Measurements from ENCODE around the gene VASP. TPM values are rescaled to one million over a fixed set of nuclear protein-coding genes. Genes with fewer than 3 reads are reported as not detected.
A peak's percentile ranks its signal among the peaks of the same experiment; 100 is the strongest.

VASP gene
- total and polyA plus RNA-seq, 9 donors: 37.4 to 59.4 (median 52.9) TPM

DNA sequence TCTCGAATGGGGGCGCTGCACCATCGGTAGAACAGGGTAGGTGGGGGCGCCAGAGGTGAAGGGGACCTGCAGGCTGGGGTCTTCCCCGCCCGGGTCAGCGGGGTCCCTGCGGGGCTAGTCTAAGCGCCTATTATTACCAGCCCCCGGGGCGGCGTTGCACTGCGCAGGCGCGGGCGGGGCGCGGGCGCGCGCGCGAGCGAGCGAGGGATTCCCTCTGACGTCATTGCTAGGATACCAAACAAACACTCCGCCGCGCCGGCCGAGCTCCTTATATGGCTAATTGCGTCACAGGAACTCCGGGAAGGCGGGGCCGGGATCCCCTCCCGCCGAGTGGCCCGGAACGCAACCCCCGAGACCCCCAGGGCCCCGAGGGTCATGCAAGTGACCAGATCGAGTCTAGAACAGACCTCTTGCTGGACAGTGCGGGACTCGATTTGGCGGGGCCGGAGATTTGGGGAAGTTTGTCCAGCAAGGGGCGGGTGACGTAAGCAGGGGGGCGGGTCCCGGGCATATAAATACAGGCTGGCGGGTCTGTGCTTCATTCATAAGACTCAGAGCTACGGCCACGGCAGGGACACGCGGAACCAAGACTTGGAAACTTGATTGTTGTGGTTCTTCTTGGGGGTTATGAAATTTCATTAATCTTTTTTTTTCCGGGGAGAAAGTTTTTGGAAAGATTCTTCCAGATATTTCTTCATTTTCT is 39.7 kb upstream of the VASP start, which contains the start of gene FOSB:
TSS of gene FOSB (plus strand) at position 541 of the 703 bp plus-strand sequence. CDS start 591 bp downstream, outside the sequence.
- Histone ChIP-seq H3K36me3 (ENCODE audit: control insufficient read depth, insufficient read depth, low read length) (peaks cover 10% of the 10 kb centered on the region), H3K27ac (ENCODE audit: low read length) (peak within 1 kb of the TSS; percentile 97), H3K4me1 (ENCODE audit: control insufficient read depth, insufficient read depth, low read length) (peaks cover 37% of the 10 kb centered on the region), H3K9me3 (replicated peaks; ENCODE audit: control insufficient read depth, low read depth, low read length) (no peaks in the 10 kb centered on the region), H3K4me3 (ENCODE audit: low read length) (peak within 1 kb of the TSS; percentile 99), H3K27me3 (ENCODE audit: control insufficient read depth, insufficient read depth, low read length) (peaks cover 38% of the 10 kb centered on the region)
- peak; percentile 98 for DNase-seq
- under 1% methylated on average over 46 of the region's 56 CpGs for WGBS (ENCODE audit: insufficient coverage)

DNA sequence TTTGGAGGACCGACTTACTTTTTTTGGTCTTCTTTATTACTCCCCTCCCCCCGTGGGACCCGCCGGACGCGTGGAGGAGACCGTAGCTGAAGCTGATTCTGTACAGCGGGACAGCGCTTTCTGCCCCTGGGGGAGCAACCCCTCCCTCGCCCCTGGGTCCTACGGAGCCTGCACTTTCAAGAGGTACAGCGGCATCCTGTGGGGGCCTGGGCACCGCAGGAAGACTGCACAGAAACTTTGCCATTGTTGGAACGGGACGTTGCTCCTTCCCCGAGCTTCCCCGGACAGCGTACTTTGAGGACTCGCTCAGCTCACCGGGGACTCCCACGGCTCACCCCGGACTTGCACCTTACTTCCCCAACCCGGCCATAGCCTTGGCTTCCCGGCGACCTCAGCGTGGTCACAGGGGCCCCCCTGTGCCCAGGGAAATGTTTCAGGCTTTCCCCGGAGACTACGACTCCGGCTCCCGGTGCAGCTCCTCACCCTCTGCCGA is 39.1 kb upstream of the VASP start:
- peaks cover 41% of the 10 kb centered on the region for H3K4me1 ChIP-seq (ENCODE audit: control insufficient read depth, insufficient read depth, low read length)
- DNase-seq: no peak
- H3K27me3 ChIP-seq (ENCODE audit: control insufficient read depth, insufficient read depth, low read length): peaks cover 43% of the 10 kb centered on the region
- H3K4me3 ChIP-seq (ENCODE audit: low read length): peak overlapping the region; percentile 99
- no peaks in the 10 kb centered on the region for H3K9me3 ChIP-seq (replicated peaks; ENCODE audit: control insufficient read depth, low read depth, low read length)
- H3K36me3 ChIP-seq (ENCODE audit: control insufficient read depth, insufficient read depth, low read length): peaks cover 14% of the 10 kb centered on the region
- peak overlapping the region; percentile 97 for H3K27ac ChIP-seq (ENCODE audit: low read length)
- 0% methylated on average over 30 of the region's 31 CpGs for WGBS (ENCODE audit: insufficient coverage)

DNA sequence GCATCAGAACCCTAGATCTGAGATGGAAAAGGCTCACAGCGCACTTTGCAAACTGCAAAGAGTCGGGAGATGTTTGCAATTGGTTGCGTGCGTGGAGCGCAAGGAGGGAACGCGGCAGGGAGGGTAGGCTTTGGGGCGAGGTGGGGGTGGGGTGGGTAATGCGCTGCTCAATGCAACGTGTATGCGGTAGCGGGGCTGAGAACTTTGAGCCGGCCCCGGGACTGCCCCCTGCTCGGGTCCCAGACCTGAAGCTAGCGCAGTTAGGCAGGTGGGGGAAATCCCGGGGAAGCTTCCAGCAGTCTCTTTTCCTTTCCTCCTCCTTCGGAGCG is 38.5 kb upstream of the VASP start:
- WGBS (ENCODE audit: insufficient coverage): 0% methylated on average over 13 of the region's 19 CpGs
- no peaks in the 10 kb centered on the region for H3K9me3 ChIP-seq (replicated peaks; ENCODE audit: control insufficient read depth, low read depth, low read length)
- peaks cover 14% of the 10 kb centered on the region for H3K36me3 ChIP-seq (ENCODE audit: control insufficient read depth, insufficient read depth, low read length)
- H3K27ac ChIP-seq (ENCODE audit: low read length): peak overlapping the region; percentile 97
- no peak for DNase-seq
- peak overlapping the region; percentile 99 for H3K4me3 ChIP-seq (ENCODE audit: low read length)
- peaks cover 41% of the 10 kb centered on the region for H3K4me1 ChIP-seq (ENCODE audit: control insufficient read depth, insufficient read depth, low read length)
- peaks cover 48% of the 10 kb centered on the region for H3K27me3 ChIP-seq (ENCODE audit: control insufficient read depth, insufficient read depth, low read length)

DNA sequence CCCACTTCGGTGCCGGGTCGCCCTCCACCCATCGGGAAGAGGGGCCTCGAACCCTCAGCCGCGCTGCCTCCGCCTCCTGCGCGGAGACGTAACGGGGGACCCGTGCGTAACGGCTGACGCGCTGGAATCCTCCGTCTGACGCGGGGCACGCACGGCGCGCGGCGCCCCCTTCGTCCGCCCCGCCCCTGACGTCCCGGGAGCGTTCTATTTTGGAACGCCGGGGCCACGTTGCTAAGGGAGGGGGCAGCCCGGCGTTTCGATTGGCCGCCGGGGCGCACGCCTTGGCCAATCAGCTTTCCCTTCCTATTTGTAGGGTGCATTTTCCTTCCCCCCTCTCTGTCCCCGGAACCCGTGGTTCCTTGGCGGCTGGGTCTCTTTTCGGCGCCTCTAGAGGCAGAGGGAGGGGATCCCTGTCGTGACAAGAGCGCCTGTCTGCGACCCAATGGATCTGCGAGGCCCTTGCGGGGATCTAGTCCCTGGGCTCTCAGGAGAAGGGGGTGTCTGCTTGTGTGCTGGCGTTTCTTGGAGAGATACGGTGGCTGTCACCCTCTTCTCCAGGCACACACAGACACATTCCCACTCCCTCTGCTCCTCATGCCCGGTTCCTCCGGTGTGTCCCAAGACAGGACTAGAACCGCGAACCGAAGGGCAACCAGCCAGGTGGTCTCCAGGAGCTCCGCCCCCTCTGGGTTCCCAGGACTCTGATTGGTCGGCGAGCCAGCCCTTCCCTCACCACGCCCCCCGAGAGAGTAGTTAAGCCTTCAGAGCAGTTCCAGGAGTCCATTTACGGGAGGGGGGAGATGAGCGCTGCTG is 37.9 kb upstream of the VASP start:
- peaks cover 43% of the 10 kb centered on the region for H3K4me1 ChIP-seq (ENCODE audit: control insufficient read depth, insufficient read depth, low read length)
- no peaks in the 10 kb centered on the region for H3K9me3 ChIP-seq (replicated peaks; ENCODE audit: control insufficient read depth, low read depth, low read length)
- H3K4me3 ChIP-seq (ENCODE audit: low read length): peak overlapping the region; percentile 99
- WGBS (ENCODE audit: insufficient coverage): under 1% methylated on average over 26 of the region's 66 CpGs
- H3K27ac ChIP-seq (ENCODE audit: low read length): peak overlapping the region; percentile 97
- peaks cover 54% of the 10 kb centered on the region for H3K27me3 ChIP-seq (ENCODE audit: control insufficient read depth, insufficient read depth, low read length)
- H3K36me3 ChIP-seq (ENCODE audit: control insufficient read depth, insufficient read depth, low read length): peaks cover 14% of the 10 kb centered on the region
- DNase-seq: peak; percentile 97

DNA sequence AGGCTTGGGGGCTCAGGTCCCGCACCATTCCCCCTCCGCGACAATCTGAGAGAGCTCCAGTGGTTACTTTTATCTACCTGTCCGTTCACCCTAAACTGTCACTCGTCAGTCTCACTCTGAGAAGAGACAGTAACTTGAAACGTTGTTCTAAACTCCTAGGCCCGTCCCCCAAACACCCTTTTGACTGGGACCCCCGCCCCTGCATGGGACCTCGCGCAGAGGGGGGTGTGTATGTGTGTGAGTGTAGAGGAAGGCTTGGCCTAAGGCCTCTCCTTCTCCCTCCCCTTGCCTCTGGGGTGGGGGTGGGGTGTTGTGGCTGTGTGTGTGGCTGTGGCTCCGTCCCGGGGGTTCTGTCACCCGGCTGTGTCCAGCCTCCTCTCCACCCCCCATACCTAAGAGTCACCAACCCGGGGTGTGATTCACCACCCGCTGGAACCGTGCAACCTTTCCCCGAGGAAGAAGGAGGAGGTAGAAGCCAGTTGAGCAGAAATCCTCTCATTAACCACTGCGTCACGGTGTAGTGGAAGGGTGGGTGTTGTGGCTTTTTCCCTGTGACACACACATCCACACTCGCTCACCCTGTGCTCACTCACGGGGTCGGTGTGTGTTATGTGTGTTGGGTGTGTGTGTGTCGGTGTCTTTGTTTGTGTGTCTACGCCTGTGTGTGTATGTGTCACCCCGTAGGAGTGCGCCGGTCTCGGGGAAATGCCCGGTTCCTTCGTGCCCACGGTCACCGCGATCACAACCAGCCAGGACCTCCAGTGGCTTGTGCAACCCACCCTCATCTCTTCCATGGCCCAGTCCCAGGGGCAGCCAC is 37.1 kb upstream of the VASP start:
- peak overlapping the region; percentile 99 for H3K4me3 ChIP-seq (ENCODE audit: low read length)
- peaks cover 50% of the 10 kb centered on the region for H3K4me1 ChIP-seq (ENCODE audit: control insufficient read depth, insufficient read depth, low read length)
- 77% methylated on average over 10 of the region's 33 CpGs for WGBS (ENCODE audit: insufficient coverage)
- peak overlapping the region; percentile 97 for H3K27ac ChIP-seq (ENCODE audit: low read length)
- H3K27me3 ChIP-seq (ENCODE audit: control insufficient read depth, insufficient read depth, low read length): peaks cover 58% of the 10 kb centered on the region
- DNase-seq: peak; percentile 72
- peaks cover 14% of the 10 kb centered on the region for H3K36me3 ChIP-seq (ENCODE audit: control insufficient read depth, insufficient read depth, low read length)
- H3K9me3 ChIP-seq (replicated peaks; ENCODE audit: control insufficient read depth, low read depth, low read length): no peaks in the 10 kb centered on the region

DNA sequence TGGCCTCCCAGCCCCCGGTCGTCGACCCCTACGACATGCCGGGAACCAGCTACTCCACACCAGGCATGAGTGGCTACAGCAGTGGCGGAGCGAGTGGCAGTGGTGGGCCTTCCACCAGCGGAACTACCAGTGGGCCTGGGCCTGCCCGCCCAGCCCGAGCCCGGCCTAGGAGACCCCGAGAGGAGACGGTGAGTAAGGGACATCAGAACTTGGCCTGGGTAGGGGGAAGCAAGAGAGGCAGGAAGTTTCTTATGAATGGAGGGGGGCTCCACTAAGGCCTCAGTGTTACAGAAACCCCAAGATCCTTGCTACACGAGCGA is 36.6 kb upstream of the VASP start:
- Histone ChIP-seq H3K36me3 (ENCODE audit: control insufficient read depth, insufficient read depth, low read length) (peaks cover 14% of the 10 kb centered on the region), H3K9me3 (replicated peaks; ENCODE audit: control insufficient read depth, low read depth, low read length) (no peaks in the 10 kb centered on the region), H3K27ac (ENCODE audit: low read length) (no peak overlapping the region), H3K27me3 (ENCODE audit: control insufficient read depth, insufficient read depth, low read length) (peaks cover 62% of the 10 kb centered on the region), H3K4me3 (ENCODE audit: low read length) (peak overlapping the region; percentile 99), H3K4me1 (ENCODE audit: control insufficient read depth, insufficient read depth, low read length) (peaks cover 50% of the 10 kb centered on the region)
- WGBS (ENCODE audit: insufficient coverage): 91% methylated on average over 13 of the region's 15 CpGs
- DNase-seq: no peak

DNA sequence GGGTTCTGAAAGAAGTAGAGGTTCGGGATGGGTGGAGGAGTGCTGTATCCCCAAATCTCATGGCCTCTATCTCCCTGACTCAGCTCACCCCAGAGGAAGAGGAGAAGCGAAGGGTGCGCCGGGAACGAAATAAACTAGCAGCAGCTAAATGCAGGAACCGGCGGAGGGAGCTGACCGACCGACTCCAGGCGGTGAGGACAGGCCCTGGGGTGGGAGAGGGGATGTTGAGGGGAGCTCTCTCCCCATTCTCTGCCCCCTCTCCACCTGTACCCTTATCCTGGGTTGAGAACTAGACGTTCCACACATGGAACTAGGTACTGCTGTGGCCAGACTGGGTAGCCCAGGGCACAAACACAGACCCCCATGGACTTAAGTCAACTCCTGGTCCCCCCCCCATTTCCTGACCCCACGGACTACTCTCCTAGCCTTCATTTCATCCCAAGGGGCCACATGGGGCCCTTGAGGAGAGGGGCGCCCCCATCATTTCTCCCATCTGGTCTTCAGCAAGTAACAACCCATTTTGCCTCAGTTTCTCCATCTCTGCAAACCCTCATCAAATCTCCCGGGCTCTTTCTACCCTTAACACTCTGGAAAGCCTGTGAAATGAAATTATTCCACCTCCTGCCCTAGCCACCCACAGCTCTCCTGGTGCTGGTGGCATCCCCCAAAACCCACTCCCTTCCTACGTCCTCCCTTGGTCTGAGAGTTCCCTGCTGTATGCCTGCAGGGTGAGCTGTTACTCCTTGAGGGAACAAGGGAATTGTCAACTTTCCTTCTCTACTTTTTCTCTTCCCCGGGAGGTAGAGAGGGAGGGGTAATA is 36.0 kb upstream of the VASP start:
- WGBS (ENCODE audit: insufficient coverage): 52% methylated on average over 3 of the region's 16 CpGs

DNA sequence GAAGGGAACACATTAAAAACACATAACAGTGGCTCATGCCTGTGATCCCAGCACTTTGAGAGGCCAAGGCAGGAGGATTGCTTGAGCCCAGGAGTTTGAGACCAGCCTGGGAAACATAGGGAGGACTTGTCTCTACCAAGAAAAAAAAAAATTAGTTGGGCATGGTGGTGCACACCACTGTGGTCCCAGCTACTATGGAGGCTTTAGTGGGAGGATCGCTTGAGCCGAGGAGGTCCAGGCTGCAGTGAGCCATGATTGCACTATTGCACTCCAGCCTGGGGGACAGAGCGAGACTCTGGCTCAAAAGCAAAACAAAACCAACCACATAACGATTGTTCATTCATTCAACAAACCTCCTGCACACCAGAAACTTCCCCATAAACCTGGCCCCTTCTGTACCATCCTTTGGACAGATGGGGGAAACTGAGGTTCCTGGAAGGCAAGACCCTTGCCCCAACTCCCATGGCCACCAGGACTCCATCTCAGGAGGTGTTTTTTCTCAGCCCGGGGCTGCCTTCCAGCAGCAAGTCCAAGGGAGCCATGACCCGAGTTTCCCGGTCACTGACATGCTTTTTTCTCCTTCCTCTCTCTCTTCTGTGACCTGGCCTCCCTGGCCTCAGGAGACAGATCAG is 35.2 kb upstream of the VASP start:
- no peak overlapping the region for H3K4me3 ChIP-seq (ENCODE audit: low read length)
- peaks cover 14% of the 10 kb centered on the region for H3K36me3 ChIP-seq (ENCODE audit: control insufficient read depth, insufficient read depth, low read length)
- no peak for DNase-seq
- WGBS (ENCODE audit: insufficient coverage): 70% methylated on average over 2 of the region's 7 CpGs
- H3K27me3 ChIP-seq (ENCODE audit: control insufficient read depth, insufficient read depth, low read length): peaks cover 70% of the 10 kb centered on the region
- peaks cover 49% of the 10 kb centered on the region for H3K4me1 ChIP-seq (ENCODE audit: control insufficient read depth, insufficient read depth, low read length)
- no peaks in the 10 kb centered on the region for H3K9me3 ChIP-seq (replicated peaks; ENCODE audit: control insufficient read depth, low read depth, low read length)
- H3K27ac ChIP-seq (ENCODE audit: low read length): no peak overlapping the region

More for the DNA sequence above, 36.0 kb upstream of the VASP start:
- Histone ChIP-seq H3K4me3 (ENCODE audit: low read length) (peak overlapping the region; percentile 99), H3K4me1 (ENCODE audit: control insufficient read depth, insufficient read depth, low read length) (peaks cover 50% of the 10 kb centered on the region), H3K27me3 (ENCODE audit: control insufficient read depth, insufficient read depth, low read length) (peaks cover 66% of the 10 kb centered on the region), H3K9me3 (replicated peaks; ENCODE audit: control insufficient read depth, low read depth, low read length) (no peaks in the 10 kb centered on the region), H3K36me3 (ENCODE audit: control insufficient read depth, insufficient read depth, low read length) (peaks cover 14% of the 10 kb centered on the region), H3K27ac (ENCODE audit: low read length) (no peak overlapping the region)
- DNase-seq: peak; percentile 54

Data from muscle of leg (tissue), 11 donors.